CD4-positive, alpha-beta T cell (primary cell): ENCODE data around the gene TP53BP2. TPM values are rescaled to one million over a fixed set of nuclear protein-coding genes. Genes with fewer than 3 reads are reported as not detected.

ENCODE experiments used
- ATAC-seq: fragments of 200-7000 bp; cut with Tn5 transposase; one replicate; pipeline ENCODE4 v1.10.0; 2022; ENCODE audit warnings: mild to moderate bottlenecking; ENCODE audit not compliant: poor library complexity
- CTCF ChIA-PET: fragments of 350-600 bp; sonication (Branson Sonifier 250); formaldehyde crosslinking; loops from one replicate; lab custom pipeline; 2021; ENCODE audit warnings: antibody characterized with exemption, inconsistent platforms; lab: Charles Lee
- POLR2A ChIA-PET: fragments of 350-600 bp; sonication (Branson Sonifier 250); formaldehyde crosslinking; loops from one replicate; lab custom pipeline; 2021; ENCODE audit warnings: antibody characterized with exemption, inconsistent platforms; lab: Charles Lee
- DNase-seq, 14 experiments: peaks; one replicate each; pipeline ENCODE4 v3.0.0-alpha.2; 2013 to 2020; ENCODE audit warnings: mixed read lengths in 2 of 14
- H3K27ac ChIP-seq, 2 donors: one replicate each; pipeline versions ENCODE4 v1.5.1 to v1.7.0; 2013; ENCODE audit warnings: low read length in 2 of 2, low read depth in 1 of 2, mild to moderate bottlenecking in 1 of 2
- H3K27me3 ChIP-seq, 2 experiments: 1 replicate in 1 of 2; 2 replicates in 1 of 2; pipeline versions ENCODE4 v1.6.1 to v1.7.0; 2013; ENCODE audit warnings: low read length in 2 of 2, control low read depth in 1 of 2, mild to moderate bottlenecking in 1 of 2, moderate library complexity in 1 of 2; ENCODE audit not compliant: insufficient read depth in 2 of 2, control insufficient read depth in 1 of 2
- H3K36me3 ChIP-seq: one replicate; pipeline ENCODE4 v1.6.1; 2013; ENCODE audit warnings: low read length, control low read depth; ENCODE audit not compliant: insufficient read depth
- H3K4me1 ChIP-seq: one replicate; pipeline ENCODE4 v1.6.1; 2013; ENCODE audit warnings: low read length, control low read depth; ENCODE audit not compliant: insufficient read depth
- H3K4me3 ChIP-seq: one replicate; pipeline ENCODE4 v1.5.1; 2013; ENCODE audit warnings: mild to moderate bottlenecking, low read length, moderate library complexity
- H3K9me3 ChIP-seq, 2 experiments: 1 replicate in 1 of 2; 2 replicates in 1 of 2; pipeline versions ENCODE4 v1.6.1 to v1.7.0; 2013; ENCODE audit warnings: low read length in 2 of 2, mild to moderate bottlenecking in 2 of 2, control low read depth in 1 of 2, moderate library complexity in 1 of 2; ENCODE audit not compliant: control insufficient read depth in 1 of 2, insufficient read depth in 1 of 2
- H3K27ac Mint-ChIP-seq: one replicate; pipeline ENCODE4 v1.8.0; 2020; ENCODE audit warnings: mixed read lengths
- H3K27me3 Mint-ChIP-seq: one replicate; pipeline ENCODE4 v1.8.0; 2021; ENCODE audit warnings: mixed read lengths
- H3K36me3 Mint-ChIP-seq: one replicate; pipeline ENCODE4 v1.8.0; 2021; ENCODE audit warnings: low read depth, mixed read lengths
- H3K4me1 Mint-ChIP-seq: one replicate; pipeline ENCODE4 v1.8.0; 2021; ENCODE audit warnings: low read depth, mixed read lengths
- H3K4me3 Mint-ChIP-seq: one replicate; pipeline ENCODE4 v1.8.0; 2020; ENCODE audit warnings: mild to moderate bottlenecking, mixed read lengths
- H3K9me3 Mint-ChIP-seq: one replicate; pipeline ENCODE4 v1.8.0; 2020; ENCODE audit warnings: mixed read lengths
- intact Hi-C, 2 experiments: fragments of 100-400 bp; cut with DNase I in 1 of 2; cut with micrococcal nuclease in 1 of 2; formaldehyde crosslinking; loops; one replicate each; pipeline versions ENCODE4 v1.15.1 to v1.9.0; 2023 to 2025; cut with DNase I, micrococcal nuclease
- total RNA-seq, 174 experiments: library from RNA in 2 of 174; stranded (reverse) in 2 of 174; gene quantifications; one replicate each; pipeline ENCODE4 v1.2.3 and lab custom pipeline; 2021 to 2026
- TF ChIP-seq, protein P1 (sequence below): fragments of 200-600 bp; IDR thresholded peaks from one replicate; pipeline ENCODE4 v1.8.0; 2022; ENCODE audit warnings: antibody characterized with exemption, mild to moderate bottlenecking

TP53BP2 gene
- total RNA-seq, 2 experiments from 2014 or later = 104 to 119 TPM

DNA sequence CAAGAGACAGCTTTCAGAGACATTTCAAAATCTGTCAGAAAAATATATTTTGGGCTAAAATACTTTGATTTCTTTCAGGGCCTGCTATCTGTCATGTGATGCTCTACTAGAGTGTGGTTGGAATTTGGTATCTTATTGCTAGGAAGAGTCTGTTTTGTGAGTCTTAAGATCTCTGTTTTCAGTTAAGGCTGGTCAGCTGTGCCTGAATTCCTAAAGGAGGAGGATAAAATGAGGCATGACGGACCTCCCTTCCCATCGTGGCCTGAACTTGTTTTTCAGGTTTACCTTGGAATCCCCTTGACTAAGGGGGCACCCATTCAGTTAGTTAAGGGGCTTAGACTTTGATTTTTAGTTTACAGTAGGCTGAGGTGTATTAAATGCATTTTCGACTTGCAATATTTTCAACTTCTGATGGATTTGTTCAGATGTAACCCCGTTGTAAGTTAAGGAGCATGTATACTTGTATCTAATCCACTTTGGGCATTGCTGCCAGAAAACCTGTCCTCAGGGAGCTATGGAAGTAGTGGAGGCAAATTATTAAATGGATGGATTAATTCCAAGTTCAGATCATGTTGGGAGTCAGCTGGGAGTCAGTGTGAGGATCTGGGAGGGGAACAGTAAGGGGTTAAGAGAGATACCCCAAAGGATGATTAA is 115.1 kb downstream of the TP53BP2 start:
- intact Hi-C loops = no loop called here
- peaks cover 52% of the 10 kb centered on the region for H3K4me1 ChIP-seq
- H3K4me3 ChIP-seq = no peak overlapping the region
- no peaks in the 10 kb centered on the region for H3K27me3 Mint-ChIP-seq
- H3K9me3 ChIP-seq = no peaks in the 10 kb centered on the region
- peaks cover 53% of the 10 kb centered on the region for H3K36me3 Mint-ChIP-seq
- no peaks in the 10 kb centered on the region for H3K27me3 ChIP-seq
- TF ChIP-seq, protein P1, sequence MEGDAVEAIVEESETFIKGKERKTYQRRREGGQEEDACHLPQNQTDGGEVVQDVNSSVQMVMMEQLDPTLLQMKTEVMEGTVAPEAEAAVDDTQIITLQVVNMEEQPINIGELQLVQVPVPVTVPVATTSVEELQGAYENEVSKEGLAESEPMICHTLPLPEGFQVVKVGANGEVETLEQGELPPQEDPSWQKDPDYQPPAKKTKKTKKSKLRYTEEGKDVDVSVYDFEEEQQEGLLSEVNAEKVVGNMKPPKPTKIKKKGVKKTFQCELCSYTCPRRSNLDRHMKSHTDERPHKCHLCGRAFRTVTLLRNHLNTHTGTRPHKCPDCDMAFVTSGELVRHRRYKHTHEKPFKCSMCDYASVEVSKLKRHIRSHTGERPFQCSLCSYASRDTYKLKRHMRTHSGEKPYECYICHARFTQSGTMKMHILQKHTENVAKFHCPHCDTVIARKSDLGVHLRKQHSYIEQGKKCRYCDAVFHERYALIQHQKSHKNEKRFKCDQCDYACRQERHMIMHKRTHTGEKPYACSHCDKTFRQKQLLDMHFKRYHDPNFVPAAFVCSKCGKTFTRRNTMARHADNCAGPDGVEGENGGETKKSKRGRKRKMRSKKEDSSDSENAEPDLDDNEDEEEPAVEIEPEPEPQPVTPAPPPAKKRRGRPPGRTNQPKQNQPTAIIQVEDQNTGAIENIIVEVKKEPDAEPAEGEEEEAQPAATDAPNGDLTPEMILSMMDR = no peak
- H3K9me3 Mint-ChIP-seq = no peaks in the 10 kb centered on the region
- no peak overlapping the region for H3K4me3 Mint-ChIP-seq
- H3K27ac ChIP-seq = no peak overlapping the region
- peak overlapping the region; percentile 43 for H3K27ac Mint-ChIP-seq
- peaks cover 59% of the 10 kb centered on the region for H3K4me1 Mint-ChIP-seq
- ChIA-PET CTCF (interaction anchor here (0.9 to 1.1 kb wide), 2 partner anchors 19 to 32 kb away, joined by 3 to 4 read pairs; no protein-coding TSS in a partner anchor), POLR2A (no interaction called here)
- H3K36me3 ChIP-seq = peaks cover 64% of the 10 kb centered on the region
- DNase-seq (no peak), ATAC-seq (no peak)

DNA sequence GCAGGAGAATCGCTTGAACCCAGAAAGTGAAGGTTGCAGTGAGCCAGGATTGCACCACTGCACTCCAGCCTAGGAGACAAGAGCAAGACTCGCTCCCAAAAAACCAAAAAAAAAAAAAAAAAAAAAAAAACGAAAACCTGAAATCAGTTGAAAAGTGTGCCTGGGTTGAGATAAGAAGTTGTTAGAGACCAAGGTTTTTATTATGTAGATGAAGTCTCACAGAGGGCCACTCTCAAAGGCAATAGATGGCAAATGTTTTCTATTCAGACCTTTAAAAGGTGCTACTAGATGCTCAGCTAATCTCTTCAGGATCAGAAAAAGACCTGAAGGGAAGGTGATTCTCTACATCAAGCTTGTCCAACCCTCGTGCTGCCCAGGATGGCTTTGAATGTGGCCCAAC is 115.8 kb downstream of the TP53BP2 start:
- H3K4me1 Mint-ChIP-seq = peaks cover 65% of the 10 kb centered on the region
- DNase-seq (no peak), ATAC-seq (no peak)
- peaks cover 70% of the 10 kb centered on the region for H3K36me3 ChIP-seq
- POLR2A ChIA-PET = interaction anchor here (0.7 kb wide), 1 partner anchor 18 kb away, joined by 4 read pairs; the partner anchor contains the start of gene CAPN2
- no peak overlapping the region for H3K4me3 ChIP-seq
- H3K27ac Mint-ChIP-seq = peak overlapping the region; percentile 43
- H3K27me3 Mint-ChIP-seq = no peaks in the 10 kb centered on the region
- peaks cover 58% of the 10 kb centered on the region for H3K36me3 Mint-ChIP-seq
- no peaks in the 10 kb centered on the region for H3K27me3 ChIP-seq
- no peaks in the 10 kb centered on the region for H3K9me3 ChIP-seq
- no peak overlapping the region for H3K4me3 Mint-ChIP-seq
- H3K4me1 ChIP-seq = peaks cover 56% of the 10 kb centered on the region
- H3K9me3 Mint-ChIP-seq = no peaks in the 10 kb centered on the region
- no peak overlapping the region for H3K27ac ChIP-seq
- TF ChIP-seq, protein P1 = no peak
- CTCF ChIA-PET = interaction anchor here (0.6 to 1.1 kb wide), 3 partner anchors 19 to 605 kb away, joined by 3 to 4 read pairs (median 3); no protein-coding TSS in a partner anchor
- intact Hi-C loops = no loop called here

Other genes with a start within 250 kb of the TP53BP2 start
- under 1 TPM; 0.27 to 0.34 TPM for gene CAPN8, start 180.2 kb downstream of the TP53BP2 start, total RNA-seq
- 100 to 1,000 TPM; 110 to 114 TPM for gene CAPN2, start 133.4 kb downstream of the TP53BP2 start, total RNA-seq